Vagina (tissue), 2 donors: Measurements from ENCODE around the gene RPL15.

ENCODE experiments used
- CTCF ChIP-seq, 3 experiments: fragments of 450-650 bp in 2 of 3; fragments of 200-600 bp in 1 of 3; sonication (generic) in 1 of 3; IDR thresholded peaks; one replicate each; pipeline ENCODE4 v1.5.1; 2017 to 2019; ENCODE audit warnings: antibody characterized with exemption in 3 of 3, mild to moderate bottlenecking in 2 of 3, moderate library complexity in 2 of 3
- POLR2AphosphoS5 ChIP-seq, 2 donors: sonication (generic); formaldehyde crosslinking; IDR thresholded peaks; one replicate each; pipeline ENCODE4 v1.9.0; 2017; ENCODE audit warnings: antibody characterized with exemption in 2 of 2, mild to moderate bottlenecking in 2 of 2, low read depth in 1 of 2; ENCODE audit not compliant: insufficient read depth in 1 of 2

- TF ChIP-seq CTCF (IDR thresholded peaks at IDR 0.05) = no peak
- peak in 1 of 2 donors; percentile 20 for TF ChIP-seq POLR2AphosphoS5 (IDR thresholded peaks at IDR 0.05; ENCODE audit: insufficient read depth in 1 of 2, low read depth in 1 of 2)
Measured at GRCh38 chr3:23944861-23945662, 28.1 kb downstream of the RPL15 start, which contains the start of gene NR1D2.
